Measurements from ENCODE around the gene SCN5A. TPM values are rescaled to one million over a fixed set of nuclear protein-coding genes. Genes with fewer than 3 reads are reported as not detected.

The SCN5A gene
- polyA plus RNA-seq, 1 donor from 2014 or later: not detected

- Histone ChIP-seq H3K9me3 (ENCODE audit: low read length) (no peaks in the 10 kb centered on the region), H3K27ac (ENCODE audit: low read length) (no peak overlapping the region), H3K4me3 (ENCODE audit: low read length) (no peak overlapping the region), H3K4me2 (ENCODE audit: low read length) (no peak overlapping the region), H3K79me2 (replicated peaks; ENCODE audit: insufficient read depth, low read length) (no peaks in the 10 kb centered on the region), H3K9ac (ENCODE audit: low read length) (no peak overlapping the region), H3K36me3 (ENCODE audit: insufficient read depth, low read length) (no peaks in the 10 kb centered on the region), H3K9me2 (ENCODE audit: insufficient read depth, low read length) (no peaks in the 10 kb centered on the region), H3F3A (ENCODE audit: insufficient read depth, low read length, poor library complexity, severe bottlenecking) (no peaks in the 10 kb centered on the region), H3K27me3 (ENCODE audit: insufficient read depth, low read depth, low read length) (no peaks in the 10 kb centered on the region), H4K20me1 (ENCODE audit: insufficient read depth) (no peaks in the 10 kb centered on the region), H2AFZ (ENCODE audit: low read depth, low read length) (no peak overlapping the region)
- TF ChIP-seq RAD21 (conservative IDR thresholded peaks at IDR 0.05) (no peak), TAF1 (IDR thresholded peaks at IDR 0.05; ENCODE audit: low read depth) (no peak), EP300 (conservative IDR thresholded peaks at IDR 0.05; ENCODE audit: poor library complexity, severe bottlenecking) (no peak)
Measured at GRCh38 chr3:38562467-38562925, 87.0 kb downstream of the SCN5A start.

- Histone ChIP-seq H3K27ac (ENCODE audit: low read length) (no peak overlapping the region), H3K27me3 (ENCODE audit: insufficient read depth, low read depth, low read length) (no peaks in the 10 kb centered on the region), H3K79me2 (replicated peaks; ENCODE audit: insufficient read depth, low read length) (no peaks in the 10 kb centered on the region), H3K9ac (ENCODE audit: low read length) (no peak overlapping the region), H4K20me1 (ENCODE audit: insufficient read depth) (no peaks in the 10 kb centered on the region), H2AFZ (ENCODE audit: low read depth, low read length) (no peak overlapping the region), H3K9me3 (ENCODE audit: low read length) (no peaks in the 10 kb centered on the region), H3K4me3 (ENCODE audit: low read length) (no peak overlapping the region), H3K9me2 (ENCODE audit: insufficient read depth, low read length) (no peaks in the 10 kb centered on the region), H3K4me2 (ENCODE audit: low read length) (no peak overlapping the region), H3K36me3 (ENCODE audit: insufficient read depth, low read length) (no peaks in the 10 kb centered on the region), H3F3A (ENCODE audit: insufficient read depth, low read length, poor library complexity, severe bottlenecking) (no peaks in the 10 kb centered on the region)
- no peak for TF ChIP-seq CTCF (IDR thresholded peaks at IDR 0.05; ENCODE audit: poor library complexity, severe bottlenecking)
- TF ChIP-seq POLR2AphosphoS5 (IDR thresholded peaks at IDR 0.05): no peak
- no peak for TF ChIP-seq TAF1 (IDR thresholded peaks at IDR 0.05; ENCODE audit: low read depth)
- TF ChIP-seq RAD21 (conservative IDR thresholded peaks at IDR 0.05): no peak
- TF ChIP-seq EP300 (conservative IDR thresholded peaks at IDR 0.05; ENCODE audit: poor library complexity, severe bottlenecking): no peak
- TF ChIP-seq MXI1 (conservative IDR thresholded peaks at IDR 0.05; ENCODE audit: poor library complexity, severe bottlenecking): no peak
- no peak for TF ChIP-seq REST (IDR thresholded peaks at IDR 0.05; ENCODE audit: borderline replicate concordance)
- TF ChIP-seq EZH2 (IDR thresholded peaks at IDR 0.05; ENCODE audit: borderline replicate concordance, insufficient read depth, low read length, poor library complexity, severe bottlenecking): no peak
- no peak for TF ChIP-seq SMC3 (conservative IDR thresholded peaks at IDR 0.05; ENCODE audit: poor library complexity)
Measured at GRCh38 chr3:38561746-38562466, 87.6 kb downstream of the SCN5A start.

Data from neural cell (in vitro differentiated cells).